Measurements from ENCODE around the gene WDTC1. TPM values are rescaled to one million over a fixed set of nuclear protein-coding genes. Genes with fewer than 3 reads are reported as not detected.

WDTC1 gene
- total RNA-seq, 1 experiment from 2014 or later: 19.0 TPM

DNA sequence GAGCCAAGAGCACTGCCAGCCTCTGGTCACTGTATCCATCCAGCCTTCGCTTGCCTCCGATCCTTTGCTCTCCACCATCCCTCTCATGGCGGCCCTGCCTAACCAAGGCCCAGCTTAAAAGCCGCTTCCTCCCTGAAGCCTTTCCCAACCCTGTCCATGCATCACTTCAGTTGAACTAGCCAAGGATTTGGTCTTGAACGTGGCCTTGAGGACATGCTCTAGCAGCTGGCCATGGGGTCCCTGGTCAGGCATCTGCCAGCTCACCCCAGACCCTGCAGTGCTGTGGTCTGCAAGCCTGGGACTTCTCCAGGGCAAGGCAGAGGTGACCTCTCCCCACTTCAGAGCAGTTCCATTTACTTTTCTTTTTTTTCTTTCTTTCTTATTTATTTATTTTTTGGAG is 102.3 kb downstream of the WDTC1 start:
- no peak overlapping the region for H3K4me2 ChIP-seq (ENCODE audit: insufficient read depth, insufficient read length, low read length)
- no peak overlapping the region for H3K9ac ChIP-seq (ENCODE audit: extremely low read depth, insufficient read length, low read length)
- H2AFZ ChIP-seq (ENCODE audit: low read length): no peak overlapping the region
- no peak for DNase-seq
- no CpG with 5 or more reads among the region's 5 CpGs for WGBS (ENCODE audit: extremely low coverage, insufficient read length, low lambda C conversion rate)
- H3K56ac ChIP-seq (ENCODE audit: insufficient read length, low read depth, low read length): no peak overlapping the region
- no peak overlapping the region for H2BK120ac ChIP-seq (ENCODE audit: low read depth, low read length, poor library complexity, severe bottlenecking)
- TF ChIP-seq, protein P1, sequence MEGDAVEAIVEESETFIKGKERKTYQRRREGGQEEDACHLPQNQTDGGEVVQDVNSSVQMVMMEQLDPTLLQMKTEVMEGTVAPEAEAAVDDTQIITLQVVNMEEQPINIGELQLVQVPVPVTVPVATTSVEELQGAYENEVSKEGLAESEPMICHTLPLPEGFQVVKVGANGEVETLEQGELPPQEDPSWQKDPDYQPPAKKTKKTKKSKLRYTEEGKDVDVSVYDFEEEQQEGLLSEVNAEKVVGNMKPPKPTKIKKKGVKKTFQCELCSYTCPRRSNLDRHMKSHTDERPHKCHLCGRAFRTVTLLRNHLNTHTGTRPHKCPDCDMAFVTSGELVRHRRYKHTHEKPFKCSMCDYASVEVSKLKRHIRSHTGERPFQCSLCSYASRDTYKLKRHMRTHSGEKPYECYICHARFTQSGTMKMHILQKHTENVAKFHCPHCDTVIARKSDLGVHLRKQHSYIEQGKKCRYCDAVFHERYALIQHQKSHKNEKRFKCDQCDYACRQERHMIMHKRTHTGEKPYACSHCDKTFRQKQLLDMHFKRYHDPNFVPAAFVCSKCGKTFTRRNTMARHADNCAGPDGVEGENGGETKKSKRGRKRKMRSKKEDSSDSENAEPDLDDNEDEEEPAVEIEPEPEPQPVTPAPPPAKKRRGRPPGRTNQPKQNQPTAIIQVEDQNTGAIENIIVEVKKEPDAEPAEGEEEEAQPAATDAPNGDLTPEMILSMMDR (conservative IDR thresholded peaks at IDR 0.05): no peak
- no peak overlapping the region for H2BK5ac ChIP-seq (ENCODE audit: insufficient read length, low read length)
- Mint-ChIP-seq H3K36me3 (ENCODE audit: insufficient read depth in 1 of 3, low read depth in 3 of 3) (peaks cover 25 to 50% (median 43%) of the 10 kb centered on the region in 3 experiments; a peak in 6 of 7 replicates), H3K4me3 (no peak overlapping the region), H3K4me1 (peaks cover 20 to 25% of the 10 kb centered on the region in 2 experiments), H3K27me3 (ENCODE audit: low read depth) (peaks cover 2% of the 10 kb centered on the region), H3K27ac (no peak overlapping the region; a peak in 1 of 7 replicates), H3K9me3 (no peaks in the 10 kb centered on the region)
- H3T11ph ChIP-seq (ENCODE audit: low read length): no peak overlapping the region
- no peak overlapping the region for H2AK5ac ChIP-seq (ENCODE audit: insufficient read length, low read length)
- H3K27me3 ChIP-seq (ENCODE audit: insufficient read depth, low read length): no peaks in the 10 kb centered on the region
- no peaks in the 10 kb centered on the region for H3K9me3 ChIP-seq (ENCODE audit: control insufficient read depth, low read depth, low read length)
- H4K8ac ChIP-seq (replicated peaks; ENCODE audit: insufficient read length, low read depth, low read length): no peak overlapping the region
- no peak overlapping the region for H4K5ac ChIP-seq (ENCODE audit: insufficient read length, low read depth, low read length)
- H3K27ac ChIP-seq (ENCODE audit: insufficient read length, low read depth, low read length): no peak overlapping the region
- H3K79me1 ChIP-seq (ENCODE audit: insufficient read depth, low read depth, low read length, poor library complexity, severe bottlenecking): no peaks in the 10 kb centered on the region
- H4K91ac ChIP-seq (ENCODE audit: insufficient read length, low read depth, low read length): no peak overlapping the region
- H2BK15ac ChIP-seq (ENCODE audit: low read depth, low read length): no peak overlapping the region
- H3K4ac ChIP-seq (ENCODE audit: low read depth, low read length): no peak overlapping the region
- no peaks in the 10 kb centered on the region for H3K79me2 ChIP-seq (ENCODE audit: insufficient read depth, low read length)
- no peak overlapping the region for H3K18ac ChIP-seq (ENCODE audit: insufficient read length, low read depth, low read length)
- H3K4me1 ChIP-seq (ENCODE audit: insufficient read depth, low read length): no peaks in the 10 kb centered on the region
- H2BK20ac ChIP-seq (ENCODE audit: low read depth, low read length, poor library complexity, severe bottlenecking): no peak overlapping the region
- H3K23ac ChIP-seq (ENCODE audit: insufficient read length, low read depth, low read length): no peak overlapping the region
- H2BK12ac ChIP-seq (ENCODE audit: insufficient read length, low read depth, low read length): no peak overlapping the region
- no peaks in the 10 kb centered on the region for H3K23me2 ChIP-seq (ENCODE audit: insufficient read length, low read depth, low read length, poor library complexity, severe bottlenecking)
- no peaks in the 10 kb centered on the region for H4K20me1 ChIP-seq (ENCODE audit: control insufficient read depth, insufficient read depth, insufficient read length)
- no peak overlapping the region; the same call in 1 of the 2 replicates for H3K14ac ChIP-seq (ENCODE audit: insufficient read depth, low read length)
